ENCODE measurements around the gene ZNF536.

ZNF536 gene

GRCh38 chr19:30335306-30335886 is 36.8 kb upstream of the ZNF536 start:
- H3K4me3 ChIP-seq (ENCODE audit: low read depth, low read length) = no peak overlapping the region
- DNase-seq (ENCODE audit: low read depth) = no peak
- no peak for TF ChIP-seq CTCF (conservative IDR thresholded peaks at IDR 0.05; ENCODE audit: low read depth, low read length)

- no peak for TF ChIP-seq CTCF (conservative IDR thresholded peaks at IDR 0.05; ENCODE audit: low read depth, low read length)
- H3K4me3 ChIP-seq (ENCODE audit: low read depth, low read length) = no peak overlapping the region
- no peak for DNase-seq (ENCODE audit: low read depth)
Measured at GRCh38 chr19:30336290-30336689, 35.9 kb upstream of the ZNF536 start.

- no peak overlapping the region for H3K4me3 ChIP-seq (ENCODE audit: low read depth, low read length)
- no peak for TF ChIP-seq CTCF (conservative IDR thresholded peaks at IDR 0.05; ENCODE audit: low read depth, low read length)
- no peak for DNase-seq (ENCODE audit: low read depth)
Measured at GRCh38 chr19:30338041-30338456, 34.1 kb upstream of the ZNF536 start.

- no peak for DNase-seq (ENCODE audit: low read depth)
- TF ChIP-seq CTCF (conservative IDR thresholded peaks at IDR 0.05; ENCODE audit: low read depth, low read length) = no peak
- H3K4me3 ChIP-seq (ENCODE audit: low read depth, low read length) = no peak overlapping the region
Measured at GRCh38 chr19:30338878-30339623, 33.1 kb upstream of the ZNF536 start.

- TF ChIP-seq CTCF (conservative IDR thresholded peaks at IDR 0.05; ENCODE audit: low read depth, low read length) = no peak
- no peak for DNase-seq (ENCODE audit: low read depth)
- H3K4me3 ChIP-seq (ENCODE audit: low read depth, low read length) = no peak overlapping the region
Measured at GRCh38 chr19:30339624-30340525, 32.3 kb upstream of the ZNF536 start.

GRCh38 chr19:30340771-30341561 is 31.2 kb upstream of the ZNF536 start:
- no peak for DNase-seq (ENCODE audit: low read depth)
- no peak overlapping the region for H3K4me3 ChIP-seq (ENCODE audit: low read depth, low read length)
- no peak for TF ChIP-seq CTCF (conservative IDR thresholded peaks at IDR 0.05; ENCODE audit: low read depth, low read length)
